ENCODE data around the gene C20orf141.
A peak's percentile ranks its signal among the peaks of the same experiment; 100 is the strongest.

Gene C20orf141

GRCh38 chr20:2840138-2840966 is 25.6 kb downstream of the C20orf141 start, which contains the start of the genes PCED1A and VPS16:
Gene PCED1A, minus strand, starts transcription at chr20:2840655. Its CDS starts 743 bp downstream, at chr20:2839912.
Gene VPS16, plus strand, starts transcription at chr20:2840745. Its CDS starts 30 bp downstream, at chr20:2840775.
- peak within 1 kb of the TSS; percentile 72 for H3K4me2 ChIP-seq (ENCODE audit: low read depth, low read length, poor library complexity, severe bottlenecking)
- no peaks in the 10 kb centered on the region for H3F3A ChIP-seq (ENCODE audit: insufficient read depth)
- H3K9me2 ChIP-seq (replicated peaks; ENCODE audit: insufficient read depth, low read length) = no peaks in the 10 kb centered on the region
- H3K36me3 ChIP-seq (ENCODE audit: low read length) = no peaks in the 10 kb centered on the region
- peak within 1 kb of the TSS; percentile 64 for H3K9ac ChIP-seq (ENCODE audit: low read length)
- TF ChIP-seq, protein P1, sequence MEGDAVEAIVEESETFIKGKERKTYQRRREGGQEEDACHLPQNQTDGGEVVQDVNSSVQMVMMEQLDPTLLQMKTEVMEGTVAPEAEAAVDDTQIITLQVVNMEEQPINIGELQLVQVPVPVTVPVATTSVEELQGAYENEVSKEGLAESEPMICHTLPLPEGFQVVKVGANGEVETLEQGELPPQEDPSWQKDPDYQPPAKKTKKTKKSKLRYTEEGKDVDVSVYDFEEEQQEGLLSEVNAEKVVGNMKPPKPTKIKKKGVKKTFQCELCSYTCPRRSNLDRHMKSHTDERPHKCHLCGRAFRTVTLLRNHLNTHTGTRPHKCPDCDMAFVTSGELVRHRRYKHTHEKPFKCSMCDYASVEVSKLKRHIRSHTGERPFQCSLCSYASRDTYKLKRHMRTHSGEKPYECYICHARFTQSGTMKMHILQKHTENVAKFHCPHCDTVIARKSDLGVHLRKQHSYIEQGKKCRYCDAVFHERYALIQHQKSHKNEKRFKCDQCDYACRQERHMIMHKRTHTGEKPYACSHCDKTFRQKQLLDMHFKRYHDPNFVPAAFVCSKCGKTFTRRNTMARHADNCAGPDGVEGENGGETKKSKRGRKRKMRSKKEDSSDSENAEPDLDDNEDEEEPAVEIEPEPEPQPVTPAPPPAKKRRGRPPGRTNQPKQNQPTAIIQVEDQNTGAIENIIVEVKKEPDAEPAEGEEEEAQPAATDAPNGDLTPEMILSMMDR (IDR thresholded peaks at IDR 0.05; ENCODE audit: insufficient read depth, low read length, poor library complexity, severe bottlenecking) = no peak
- TF ChIP-seq EZH2phosphoT487 (conservative IDR thresholded peaks at IDR 0.05; ENCODE audit: low read length) = no peak
- H3K79me2 ChIP-seq (ENCODE audit: insufficient read depth, low read length) = peaks cover 4% of the 10 kb centered on the region; the same call in 1 of the 2 replicates
- H2AFZ ChIP-seq (ENCODE audit: low read depth, low read length, severe bottlenecking) = peak within 1 kb of the TSS; percentile 100
- H3K27ac ChIP-seq (ENCODE audit: low read depth, low read length) = no peak within 1 kb of the TSS
- H3K27me3 ChIP-seq (ENCODE audit: low read length) = no peaks in the 10 kb centered on the region
- no peaks in the 10 kb centered on the region for H4K20me1 ChIP-seq (ENCODE audit: low read depth, low read length)
- H3K9me3 ChIP-seq (ENCODE audit: insufficient read depth, low read length) = no peaks in the 10 kb centered on the region
- peak within 1 kb of the TSS; percentile 74 for H3K4me3 ChIP-seq (ENCODE audit: insufficient read depth, low read length, poor library complexity, severe bottlenecking)

DNA sequence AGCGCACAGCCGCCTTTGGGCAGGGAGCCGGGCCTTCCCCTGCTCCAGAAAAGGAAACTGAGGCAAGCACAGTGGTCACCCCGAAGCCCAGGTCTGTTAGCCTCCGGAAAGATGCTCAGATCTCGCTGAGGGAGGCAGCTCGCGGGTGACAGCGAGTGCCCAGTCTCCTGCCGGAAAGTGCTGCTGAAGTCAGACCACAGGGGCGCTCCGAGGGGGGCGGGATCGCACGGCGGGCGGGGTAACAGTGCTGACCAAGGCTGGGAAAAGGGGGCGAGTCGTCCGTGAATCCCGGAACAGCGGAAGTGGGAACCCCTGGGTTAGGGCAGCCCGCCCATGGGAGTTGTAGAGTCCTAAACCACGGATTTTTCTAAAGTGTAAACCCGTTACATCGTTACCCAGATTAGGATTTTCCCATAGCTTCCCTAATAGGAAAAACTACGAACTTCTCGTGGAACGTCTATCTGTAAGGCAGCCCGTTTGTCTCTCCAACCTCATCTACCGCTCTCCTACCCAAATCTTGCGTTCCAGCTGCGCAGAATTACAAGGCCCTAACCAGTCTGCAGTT is 26.3 kb downstream of the C20orf141 start:
- no peaks in the 10 kb centered on the region for H3K36me3 ChIP-seq (ENCODE audit: low read length)
- H2AFZ ChIP-seq (ENCODE audit: low read depth, low read length, severe bottlenecking) = peak overlapping the region; percentile 65
- H3K27ac ChIP-seq (ENCODE audit: low read depth, low read length) = no peak overlapping the region
- no peaks in the 10 kb centered on the region for H4K20me1 ChIP-seq (ENCODE audit: low read depth, low read length)
- H3K4me3 ChIP-seq (ENCODE audit: insufficient read depth, low read length, poor library complexity, severe bottlenecking) = peak overlapping the region; percentile 74
- H3K4me2 ChIP-seq (ENCODE audit: low read depth, low read length, poor library complexity, severe bottlenecking) = peak overlapping the region; percentile 72
- peak overlapping the region; percentile 64 for H3K9ac ChIP-seq (ENCODE audit: low read length)
- H3F3A ChIP-seq (ENCODE audit: insufficient read depth) = no peaks in the 10 kb centered on the region
- TF ChIP-seq, protein P1 (IDR thresholded peaks at IDR 0.05; ENCODE audit: insufficient read depth, low read length, poor library complexity, severe bottlenecking) = no peak
- TF ChIP-seq EZH2phosphoT487 (conservative IDR thresholded peaks at IDR 0.05; ENCODE audit: low read length) = no peak
- H3K9me2 ChIP-seq (replicated peaks; ENCODE audit: insufficient read depth, low read length) = no peaks in the 10 kb centered on the region
- H3K27me3 ChIP-seq (ENCODE audit: low read length) = no peaks in the 10 kb centered on the region
- H3K79me2 ChIP-seq (ENCODE audit: insufficient read depth, low read length) = peaks cover 4% of the 10 kb centered on the region; the same call in 1 of the 2 replicates
- H3K9me3 ChIP-seq (ENCODE audit: insufficient read depth, low read length) = no peaks in the 10 kb centered on the region

- Histone ChIP-seq H3K4me3 (ENCODE audit: insufficient read depth, low read length, poor library complexity, severe bottlenecking) (no peak overlapping the region), H3K27ac (ENCODE audit: low read depth, low read length) (no peak overlapping the region), H3K79me2 (ENCODE audit: insufficient read depth, low read length) (peaks cover 4% of the 10 kb centered on the region; the same call in 1 of the 2 replicates), H3K36me3 (ENCODE audit: low read length) (no peaks in the 10 kb centered on the region), H4K20me1 (ENCODE audit: low read depth, low read length) (no peaks in the 10 kb centered on the region), H3K9me3 (ENCODE audit: insufficient read depth, low read length) (no peaks in the 10 kb centered on the region), H3K9me2 (replicated peaks; ENCODE audit: insufficient read depth, low read length) (no peaks in the 10 kb centered on the region), H3K4me2 (ENCODE audit: low read depth, low read length, poor library complexity, severe bottlenecking) (no peak overlapping the region), H3K9ac (ENCODE audit: low read length) (no peak overlapping the region), H3K27me3 (ENCODE audit: low read length) (no peaks in the 10 kb centered on the region), H3F3A (ENCODE audit: insufficient read depth) (no peaks in the 10 kb centered on the region), H2AFZ (ENCODE audit: low read depth, low read length, severe bottlenecking) (no peak overlapping the region)
- TF ChIP-seq EZH2phosphoT487 (conservative IDR thresholded peaks at IDR 0.05; ENCODE audit: low read length) = no peak
- TF ChIP-seq, protein P1 (IDR thresholded peaks at IDR 0.05; ENCODE audit: insufficient read depth, low read length, poor library complexity, severe bottlenecking) = no peak
Measured at GRCh38 chr20:2845607-2846006, 30.8 kb downstream of the C20orf141 start.
